ENCODE data around the gene KIF21A.

- no peak for TF ChIP-seq CTCF (IDR thresholded peaks at IDR 0.05; ENCODE audit: low read depth, low read length)
- no peak for TF ChIP-seq EZH2phosphoT487 (IDR thresholded peaks at IDR 0.05; ENCODE audit: low read depth)
Observed at GRCh38 chr12:39343665-39344064, 99.3 kb downstream of the KIF21A start.
